HEK293T (cell line): ENCODE measurements around the gene HARS1.

ENCODE experiments used
- CTCF ChIA-PET: fragments of 350-600 bp; formaldehyde crosslinking; extraction: SDS; loops from one replicate; lab custom pipeline; 2021; ENCODE audit warnings: antibody characterized with exemption, inconsistent platforms; lab: Yijun Ruan, JAX
- POLR2A ChIA-PET: fragments of 350-600 bp; formaldehyde crosslinking; extraction: SDS; loops from one replicate; lab custom pipeline; 2020; ENCODE audit warnings: antibody characterized with exemption, inconsistent platforms; lab: Yijun Ruan, JAX
- DNase-seq: peaks from one replicate; pipeline ENCODE4 v3.0.0; 2012; ENCODE audit warnings: mixed read lengths; ENCODE audit errors: extremely low spot score
- ARNT ChIP-seq: fragments of 450-650 bp; IDR thresholded peaks from 2 replicates; pipeline ENCODE4 v1.6.1; 2017; ENCODE audit warnings: mild to moderate bottlenecking
- BHLHE40 ChIP-seq: fragments of 450-650 bp; IDR thresholded peaks from 2 replicates; pipeline ENCODE4 v1.6.1; 2016; ENCODE audit warnings: mild to moderate bottlenecking, moderate library complexity, borderline replicate concordance
- CTBP1 ChIP-seq: fragments of 450-650 bp; IDR thresholded peaks from 2 replicates; pipeline ENCODE4 v1.6.1; 2016; ENCODE audit warnings: borderline replicate concordance
- ELF4 ChIP-seq: fragments of 450-650 bp; IDR thresholded peaks from 2 replicates; pipeline ENCODE4 v1.6.1; 2017; ENCODE audit warnings: antibody characterized with exemption
- FOXA1 ChIP-seq: fragments of 450-650 bp; IDR thresholded peaks from 2 replicates; pipeline ENCODE4 v1.6.1; 2016; ENCODE audit warnings: mild to moderate bottlenecking
- FOXK2 ChIP-seq: fragments of 450-650 bp; IDR thresholded peaks from 2 replicates; pipeline ENCODE4 v1.6.1; 2016; ENCODE audit warnings: mild to moderate bottlenecking
- FOXM1 ChIP-seq: fragments of 450-650 bp; IDR thresholded peaks from 2 replicates; pipeline ENCODE4 v1.6.1; 2017; ENCODE audit warnings: mild to moderate bottlenecking, borderline replicate concordance
- HDGF ChIP-seq: fragments of 450-650 bp; IDR thresholded peaks from 2 replicates; pipeline ENCODE4 v1.6.1; 2017; ENCODE audit warnings: antibody characterized with exemption, borderline replicate concordance
- L3MBTL2 ChIP-seq: fragments of 450-650 bp; conservative IDR thresholded peaks from 2 replicates; pipeline ENCODE4 v1.6.1; 2016; ENCODE audit warnings: mild to moderate bottlenecking
- LEF1 ChIP-seq: fragments of 450-650 bp; IDR thresholded peaks from 2 replicates; pipeline ENCODE4 v1.6.1; 2017; ENCODE audit warnings: mild to moderate bottlenecking, borderline replicate concordance
- NFRKB ChIP-seq: fragments of 450-650 bp; IDR thresholded peaks from 2 replicates; pipeline ENCODE4 v1.6.1; 2016; ENCODE audit warnings: mild to moderate bottlenecking, moderate library complexity
- SP1 ChIP-seq: fragments of 450-650 bp; IDR thresholded peaks from 2 replicates; pipeline ENCODE4 v1.6.1; 2017
- SUZ12 ChIP-seq: fragments of 450-650 bp; IDR thresholded peaks from 2 replicates; pipeline ENCODE4 v1.6.1; 2016; ENCODE audit warnings: mild to moderate bottlenecking
- TARDBP ChIP-seq: fragments of 450-650 bp; IDR thresholded peaks from 2 replicates; pipeline ENCODE4 v1.6.1; 2016
- ZNF384 ChIP-seq: fragments of 450-650 bp; IDR thresholded peaks from 2 replicates; pipeline ENCODE4 v1.6.1; 2016
- TF ChIP-seq, protein P1 (sequence below): fragments of 450-650 bp; IDR thresholded peaks from 2 replicates; pipeline ENCODE4 v1.6.1; 2016

HARS1 gene

DNA sequence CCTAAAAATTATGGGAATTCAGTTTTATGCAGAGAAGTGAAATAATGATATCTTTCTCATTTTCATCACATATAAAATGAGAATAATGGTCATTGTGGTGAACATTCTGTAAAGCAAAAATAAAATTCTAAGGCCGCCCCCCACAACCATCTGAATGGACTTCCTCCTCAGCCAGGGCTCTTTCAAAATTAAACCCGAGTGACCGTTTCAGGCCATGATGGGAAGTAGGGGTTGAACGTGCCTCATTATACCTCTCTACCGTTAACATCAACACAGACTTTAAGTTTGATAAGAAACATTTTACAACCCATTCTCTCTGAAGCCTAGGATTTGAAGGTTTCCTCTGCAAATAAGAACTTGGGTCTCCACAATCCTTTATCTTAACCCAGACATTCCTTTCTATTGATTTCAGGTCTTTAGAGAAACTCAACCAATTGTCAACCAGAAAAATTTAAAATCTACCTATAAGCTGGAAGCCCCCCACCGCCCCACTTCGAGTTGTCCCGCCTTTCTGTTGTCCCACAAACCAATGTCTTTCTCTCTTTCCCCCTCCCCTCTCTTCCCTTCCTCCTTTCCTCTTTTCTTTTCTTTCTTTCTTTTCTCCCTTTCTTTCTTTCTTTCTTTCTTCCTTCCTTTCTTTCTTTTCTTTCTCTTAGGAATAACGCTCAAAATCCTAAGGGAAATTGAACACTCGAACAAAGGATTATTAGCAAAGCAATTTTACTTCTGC is 53.6 kb downstream of the HARS1 start:
- CTCF ChIA-PET, result interaction anchor here (0.8 kb wide), 1 partner anchor 291 kb away, joined by 3 read pairs; the partner anchor contains the start of gene HBEGF

DNA sequence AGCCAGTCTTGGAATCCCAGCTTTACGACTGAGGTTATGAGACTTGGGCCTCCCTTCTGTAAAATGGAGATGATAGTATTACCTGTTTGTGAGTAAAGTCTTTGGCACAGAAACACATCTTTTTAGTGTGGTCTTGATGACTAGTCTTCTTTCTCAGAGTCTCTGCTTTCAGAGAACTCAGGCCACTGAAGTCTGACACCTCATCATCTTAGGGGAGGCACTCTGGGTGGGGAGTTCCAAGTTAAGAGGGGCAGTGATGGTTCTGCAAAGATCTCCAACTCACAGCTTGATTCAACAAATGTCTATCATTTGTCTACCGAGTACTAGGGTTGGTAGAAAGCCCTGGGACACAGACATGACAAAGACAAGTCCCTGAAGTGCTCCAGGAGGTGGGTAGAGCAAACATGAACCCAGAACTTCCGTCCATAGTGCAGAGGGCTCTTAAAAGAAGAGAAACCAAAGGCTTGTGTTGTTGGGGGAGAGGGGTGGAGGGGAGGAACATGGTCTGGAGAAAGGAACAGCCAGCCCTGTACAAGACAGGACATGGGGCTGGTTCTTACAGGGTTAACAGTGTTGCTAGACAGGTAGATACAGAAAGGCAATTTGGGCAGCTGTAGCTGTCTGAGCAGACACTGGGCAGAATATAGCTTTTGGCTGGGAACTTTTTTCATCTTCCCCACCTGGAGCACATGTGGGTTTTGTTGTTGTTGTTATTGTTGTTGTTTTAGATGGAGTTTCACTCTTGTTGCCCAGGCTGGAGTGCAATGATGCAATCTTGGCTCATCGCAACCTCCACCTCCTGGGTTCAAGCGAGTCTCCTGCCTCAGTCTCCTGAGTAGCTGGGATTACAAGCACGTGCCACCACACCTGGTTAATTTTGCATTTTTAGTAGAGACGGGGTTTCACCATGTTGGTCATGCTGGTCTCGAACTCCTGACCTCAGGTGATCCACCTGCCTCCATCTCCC is 55.6 kb downstream of the HARS1 start:
- DNase-seq, result no peak
- ChIA-PET POLR2A (interaction anchor here (1.2 kb wide), 1 partner anchor 78 kb away, joined by 7 read pairs; the partner anchor contains the start of gene SRA1), CTCF (interaction anchor here (0.9 to 1.5 kb wide), 3 partner anchors 11 to 277 kb away, joined by 3 read pairs; no protein-coding TSS in a partner anchor)
- TF ChIP-seq ZNF384, result no peak
- no peak for TF ChIP-seq FOXA1
- TF ChIP-seq SP1, result no peak
- no peak for TF ChIP-seq LEF1
- TF ChIP-seq, protein P1, sequence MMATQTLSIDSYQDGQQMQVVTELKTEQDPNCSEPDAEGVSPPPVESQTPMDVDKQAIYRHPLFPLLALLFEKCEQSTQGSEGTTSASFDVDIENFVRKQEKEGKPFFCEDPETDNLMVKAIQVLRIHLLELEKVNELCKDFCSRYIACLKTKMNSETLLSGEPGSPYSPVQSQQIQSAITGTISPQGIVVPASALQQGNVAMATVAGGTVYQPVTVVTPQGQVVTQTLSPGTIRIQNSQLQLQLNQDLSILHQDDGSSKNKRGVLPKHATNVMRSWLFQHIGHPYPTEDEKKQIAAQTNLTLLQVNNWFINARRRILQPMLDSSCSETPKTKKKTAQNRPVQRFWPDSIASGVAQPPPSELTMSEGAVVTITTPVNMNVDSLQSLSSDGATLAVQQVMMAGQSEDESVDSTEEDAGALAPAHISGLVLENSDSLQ, result no peak
- no peak for TF ChIP-seq ARNT
- TF ChIP-seq L3MBTL2, result no peak
- TF ChIP-seq TARDBP, result no peak
- TF ChIP-seq NFRKB, result no peak
- TF ChIP-seq HDGF, result no peak
- TF ChIP-seq BHLHE40, result no peak
- TF ChIP-seq CTBP1, result no peak
- TF ChIP-seq FOXM1, result no peak

More for the DNA sequence above, 53.6 kb downstream of the HARS1 start:
- TF ChIP-seq SUZ12, result no peak
- no peak for TF ChIP-seq HDGF
- TF ChIP-seq L3MBTL2, result no peak
- no peak for TF ChIP-seq ELF4
- no peak for TF ChIP-seq NFRKB
- no peak for TF ChIP-seq FOXA1
- no peak for TF ChIP-seq ARNT
- TF ChIP-seq TARDBP, result no peak
- no peak for TF ChIP-seq BHLHE40
- TF ChIP-seq LEF1, result no peak
- no peak for TF ChIP-seq ZNF384
- no peak for TF ChIP-seq FOXM1
- no peak for TF ChIP-seq FOXK2
- no peak for TF ChIP-seq CTBP1
- TF ChIP-seq SP1, result no peak
- TF ChIP-seq, protein P1, result no peak
- DNase-seq, result no peak
- POLR2A ChIA-PET, result interaction anchor here (0.7 to 2.0 kb wide), 2 partner anchors 10 kb away, joined by 4 to 14 read pairs; partner anchors contain the start of genes IK and NDUFA2

DNA sequence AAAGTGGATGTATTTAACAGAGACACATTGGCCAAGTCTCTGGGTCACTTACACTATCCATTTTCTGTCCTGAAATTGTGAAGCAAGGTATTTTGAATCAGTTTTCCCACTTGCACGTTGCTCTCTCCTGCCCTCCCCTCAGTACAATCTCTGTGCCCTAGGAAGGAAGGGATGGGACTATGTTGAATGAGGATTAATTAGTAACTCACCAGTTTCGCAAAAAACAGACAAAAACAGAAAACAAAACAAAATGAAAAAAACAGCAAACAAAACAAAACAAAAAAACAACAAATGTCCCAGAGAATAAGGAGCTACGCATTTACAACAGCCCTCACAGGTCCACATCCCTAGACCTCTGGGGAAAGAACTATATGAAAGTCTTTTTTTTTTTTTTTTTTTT is 57.1 kb downstream of the HARS1 start:
- no peak for TF ChIP-seq ELF4
- TF ChIP-seq FOXA1, result no peak
- TF ChIP-seq SUZ12, result no peak
- no peak for TF ChIP-seq TARDBP
- no peak for TF ChIP-seq FOXK2
- no peak for TF ChIP-seq HDGF
- TF ChIP-seq L3MBTL2, result no peak
- TF ChIP-seq, protein P1, result no peak
- TF ChIP-seq NFRKB, result no peak
- no peak for TF ChIP-seq ZNF384
- CTCF ChIA-PET, result interaction anchor here (0.5 to 0.9 kb wide), 3 partner anchors 45 to 1192 kb away, joined by 3 to 4 read pairs (median 3); no protein-coding TSS in a partner anchor
- POLR2A ChIA-PET, result no interaction called here
- DNase-seq, result no peak

DNA sequence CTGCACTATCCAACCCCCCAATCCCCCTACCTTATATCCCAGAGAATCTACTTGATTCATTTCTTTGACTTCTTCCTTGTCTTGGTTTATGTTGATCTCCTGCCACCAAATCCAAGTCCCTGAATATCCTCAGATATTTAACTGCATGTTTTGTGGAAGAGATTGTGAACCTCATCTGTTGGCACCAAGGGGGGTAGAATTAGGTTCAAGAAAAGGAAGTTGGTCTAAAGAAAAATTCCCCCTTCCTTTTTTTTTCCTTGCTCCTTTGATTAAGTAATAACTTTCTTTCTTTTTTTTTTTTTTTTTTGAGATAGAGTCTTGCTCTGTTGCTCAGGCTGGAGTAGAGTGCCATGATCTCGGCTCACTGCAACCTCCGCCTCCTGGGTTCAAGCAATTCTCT is 57.7 kb downstream of the HARS1 start:
- ChIA-PET POLR2A (no interaction called here), CTCF (no interaction called here)
- no peak for TF ChIP-seq ELF4
- no peak for TF ChIP-seq SP1
- TF ChIP-seq FOXA1, result no peak
- no peak for TF ChIP-seq BHLHE40
- no peak for TF ChIP-seq CTBP1
- TF ChIP-seq TARDBP, result no peak
- no peak for TF ChIP-seq ARNT
- no peak for TF ChIP-seq FOXM1
- no peak for TF ChIP-seq SUZ12
- TF ChIP-seq L3MBTL2, result no peak
- TF ChIP-seq ZNF384, result no peak
- no peak for TF ChIP-seq HDGF
- TF ChIP-seq LEF1, result no peak
- TF ChIP-seq, protein P1, result no peak
- TF ChIP-seq FOXK2, result no peak
- no peak for TF ChIP-seq NFRKB
- DNase-seq, result no peak
